Measurements from ENCODE around the gene ZNF324B. TPM values are rescaled to one million over a fixed set of nuclear protein-coding genes. Genes with fewer than 3 reads are reported as not detected.

ZNF324B gene
- total and polyA plus RNA-seq, 2 of the 8 experiments (the other 6 are each of a cell fraction or from before 2014, with no cell fraction given), result 2.9 to 6.0 TPM

DNA sequence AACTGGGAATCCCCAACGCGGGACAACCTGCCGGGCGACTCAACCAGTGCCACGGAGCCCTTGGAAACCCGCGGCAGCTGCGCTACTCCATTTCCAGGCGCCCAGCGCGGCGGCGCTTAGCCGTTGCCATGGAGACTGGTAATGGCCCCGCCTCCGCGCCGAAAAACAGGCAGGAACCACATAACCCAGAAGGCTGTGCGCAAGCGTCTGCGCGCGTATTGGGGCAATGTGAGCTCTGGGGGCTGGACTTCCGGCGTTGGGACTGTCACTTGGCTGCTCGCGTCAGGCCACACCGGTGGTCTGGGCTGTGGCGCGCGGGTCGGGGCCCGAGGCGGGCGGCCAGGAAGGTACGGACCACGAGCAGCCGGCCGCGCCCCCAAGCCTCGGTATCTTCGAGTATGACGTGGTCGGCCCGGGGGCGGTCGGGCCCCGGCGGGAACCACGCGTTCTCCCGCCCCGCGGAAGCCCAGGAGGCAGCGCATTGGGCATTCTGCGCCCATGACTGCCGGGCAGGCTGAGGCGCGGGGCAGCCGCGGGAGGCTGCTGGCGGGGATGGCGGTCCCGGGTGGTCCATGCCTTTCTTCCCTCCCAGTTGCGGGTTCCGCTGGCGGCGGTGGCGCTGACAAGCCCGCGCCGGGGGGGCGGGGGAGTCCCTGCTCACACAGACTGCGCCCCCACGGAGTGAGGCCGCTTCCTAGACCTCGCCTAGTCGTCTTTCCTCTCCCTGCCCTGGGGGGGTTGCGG is at the start of gene ZNF324B (continued):
- TF ChIP-seq FOSL1 (IDR thresholded peaks at IDR 0.05; ENCODE audit: insufficient read depth, low read depth, low read length) (no peak), BRCA1 (IDR thresholded peaks at IDR 0.05; ENCODE audit: low read depth, low read length) (no peak), SRF (IDR thresholded peaks at IDR 0.05; ENCODE audit: low read depth, low read length) (no peak), HDAC6 (IDR thresholded peaks at IDR 0.05; ENCODE audit: low read depth, low read length) (no peak), SP2 (IDR thresholded peaks at IDR 0.05; ENCODE audit: low read length) (peak; percentile 36; the same call in 1 of the 2 replicates), SUZ12 (IDR thresholded peaks at IDR 0.05; ENCODE audit: low read length) (no peak), BCL11A (IDR thresholded peaks at IDR 0.05; ENCODE audit: low read depth in 2 of 2, low read length in 2 of 2) (no peak), ZNF274 (IDR thresholded peaks at IDR 0.05; ENCODE audit: borderline replicate concordance, extremely low read depth, low read length) (no peak), RNF2 (IDR thresholded peaks at IDR 0.05; ENCODE audit: borderline replicate concordance, low read depth, low read length, missing control alignments, poor library complexity, severe bottlenecking) (no peak), CBX8 (IDR thresholded peaks at IDR 0.05; ENCODE audit: borderline replicate concordance, low read depth, low read length) (no peak), CHD2 (IDR thresholded peaks at IDR 0.05; ENCODE audit: low read length) (peak; percentile 63; the same call in 1 of the 2 replicates), E2F6 (IDR thresholded peaks at IDR 0.05) (no peak), GTF2F1 (IDR thresholded peaks at IDR 0.05; ENCODE audit: borderline replicate concordance, low read depth, low read length) (no peak), TCF12 (IDR thresholded peaks at IDR 0.05; ENCODE audit: low read depth, low read length) (no peak), NRF1 (IDR thresholded peaks at IDR 0.05; ENCODE audit: low read depth, low read length) (peak; percentile 43), YY1 (IDR thresholded peaks at IDR 0.05; ENCODE audit: low read depth, low read length) (peak; percentile 75), HDAC2 (IDR thresholded peaks at IDR 0.05; ENCODE audit: borderline replicate concordance in 1 of 2, low read depth in 2 of 2, low read length in 2 of 2) (peak in 1 of 2 experiments; percentile 20; a peak in 1 of 4 replicates), CREB1 (IDR thresholded peaks at IDR 0.05) (peak; percentile 82), CEBPB (IDR thresholded peaks at IDR 0.05; ENCODE audit: low read depth, low read length) (no peak), JUN (IDR thresholded peaks at IDR 0.05; ENCODE audit: low read depth, low read length) (no peak), RXRA (IDR thresholded peaks at IDR 0.05; ENCODE audit: insufficient read depth, low read depth, low read length) (no peak), TEAD4 (IDR thresholded peaks at IDR 0.05; ENCODE audit: low read depth, low read length) (peak; percentile 41; the same call in 1 of the 2 replicates), CHD1 (IDR thresholded peaks at IDR 0.05; ENCODE audit: low read depth, low read length) (no peak), RAD21 (IDR thresholded peaks at IDR 0.05 in 1 of 2, conservative IDR thresholded peaks at IDR 0.05 in 1 of 2; ENCODE audit: low read depth in 2 of 2, low read length in 2 of 2) (0 out of 4 replicates have a peak, but pooled peaks of 1 of the 2 experiments have one; percentile 0)

Measured in H1 (cell line).